GF-D8 (cell line): ENCODE measurements around the gene NR5A1.

Experiments used
- DNase-seq: peaks from one replicate; lab custom pipeline; 2025; lab: John Stamatoyannopoulos, UW

Gene NR5A1

DNA sequence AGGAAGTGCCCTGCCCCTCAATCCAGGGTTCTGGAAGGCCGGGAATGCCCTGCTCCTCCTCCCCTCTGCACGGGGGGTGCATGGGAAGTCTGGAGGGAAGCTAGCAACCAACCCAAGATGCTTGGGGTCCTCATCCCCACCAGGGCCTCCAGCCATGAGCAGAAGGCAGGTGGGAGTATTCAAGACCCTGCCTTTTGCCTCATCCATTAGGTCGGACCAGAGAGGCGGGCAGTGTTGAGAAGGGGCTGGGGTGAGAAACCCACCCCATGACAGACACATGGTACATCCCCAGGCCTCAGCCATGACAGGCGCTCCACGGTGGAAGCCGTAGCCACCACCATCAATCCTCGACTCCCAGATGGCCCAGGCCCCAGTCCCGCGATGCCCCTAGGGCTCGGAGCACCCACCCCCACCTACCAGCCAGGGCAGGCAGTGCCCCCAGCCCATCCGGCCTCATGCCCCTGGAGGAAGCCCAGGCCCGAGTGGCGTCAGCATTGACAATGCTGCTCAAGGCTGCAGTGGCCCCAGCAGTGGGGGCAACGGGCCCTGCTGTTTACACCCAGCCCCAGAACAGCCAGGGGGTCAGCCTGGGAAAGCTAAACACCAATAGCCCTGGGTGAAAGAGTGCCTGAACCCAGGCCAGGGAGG is 8.6 kb downstream of the NR5A1 start:
- DNase-seq = no peak

DNA sequence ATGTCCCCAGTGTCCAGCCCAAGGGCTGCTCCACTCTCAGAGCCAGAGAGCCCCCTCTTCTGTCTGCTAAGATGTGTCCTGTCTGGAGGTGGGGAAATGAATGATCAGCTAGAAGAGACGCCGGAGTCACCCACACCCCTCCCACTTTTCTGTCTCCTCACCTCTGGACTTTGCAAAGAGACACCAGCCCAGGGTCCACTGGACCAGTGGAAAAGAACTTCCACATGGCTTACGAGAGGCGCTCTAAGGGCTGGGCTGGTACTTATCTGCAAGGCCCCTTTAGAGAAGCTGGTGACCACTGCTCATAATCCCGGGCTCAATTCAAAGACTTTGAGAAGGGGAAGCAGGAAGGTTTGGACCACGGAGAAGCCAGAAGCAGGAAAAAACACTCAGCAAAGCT is 9.2 kb downstream of the NR5A1 start:
- DNase-seq = no peak

DNA sequence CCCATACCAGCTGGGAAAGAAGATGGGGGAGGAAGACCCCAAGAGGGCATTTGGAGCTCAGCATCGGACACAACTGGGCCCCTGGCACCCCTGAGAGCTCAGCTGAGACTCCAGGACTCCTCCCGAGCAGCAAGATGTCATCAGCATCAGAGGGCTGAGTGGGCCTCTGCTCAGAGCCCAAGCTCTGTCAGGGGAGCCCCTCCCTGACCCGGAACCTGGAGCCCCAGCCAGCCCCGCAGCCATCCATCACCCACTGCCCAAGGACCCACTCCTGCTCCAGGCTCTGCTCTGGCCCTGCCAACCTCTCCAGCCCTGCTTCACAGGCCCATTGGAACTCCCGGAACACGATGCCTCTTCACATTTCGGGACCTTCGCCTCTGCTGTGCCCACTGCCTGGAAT is 9.8 kb downstream of the NR5A1 start:
- DNase-seq = no peak

DNA sequence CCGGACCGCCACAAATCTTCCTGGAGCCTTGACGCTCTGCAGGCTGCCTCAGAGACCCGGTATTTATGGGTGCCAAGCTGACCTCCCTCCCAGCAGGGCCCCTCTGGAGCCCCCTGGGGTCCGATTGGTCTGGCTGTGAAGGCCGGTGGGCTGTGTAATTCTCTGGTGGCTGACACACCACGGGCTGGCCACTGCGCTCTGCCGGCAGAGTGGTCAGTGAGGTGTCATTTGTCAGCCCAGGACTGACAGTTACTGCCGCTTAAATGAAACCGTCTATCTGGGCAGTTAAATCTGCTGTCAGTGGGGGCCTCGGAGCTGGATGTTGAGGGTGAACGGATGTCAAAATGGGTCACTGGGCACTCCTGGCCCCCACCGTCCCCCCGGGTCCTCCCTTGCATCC is 10.7 kb downstream of the NR5A1 start:
- DNase-seq = no peak

DNA sequence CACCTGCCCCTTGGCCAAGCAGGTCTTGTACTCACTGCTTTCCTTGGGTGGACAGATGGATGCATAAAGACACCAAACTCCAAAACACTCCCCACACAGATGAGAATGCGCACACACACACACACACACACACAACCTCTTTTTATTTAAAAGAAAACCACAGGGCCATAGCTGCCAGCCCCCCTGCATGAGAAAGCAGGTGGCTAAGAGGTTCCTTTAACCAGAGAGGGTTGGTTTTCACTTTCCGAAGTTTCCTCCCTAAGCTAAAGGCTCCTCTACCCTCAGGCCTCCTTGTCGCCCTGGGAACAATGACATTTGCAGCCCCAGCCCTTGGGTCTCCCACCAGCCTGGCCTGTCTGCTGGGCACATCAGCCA is 11.1 kb downstream of the NR5A1 start:
- no peak for DNase-seq

DNA sequence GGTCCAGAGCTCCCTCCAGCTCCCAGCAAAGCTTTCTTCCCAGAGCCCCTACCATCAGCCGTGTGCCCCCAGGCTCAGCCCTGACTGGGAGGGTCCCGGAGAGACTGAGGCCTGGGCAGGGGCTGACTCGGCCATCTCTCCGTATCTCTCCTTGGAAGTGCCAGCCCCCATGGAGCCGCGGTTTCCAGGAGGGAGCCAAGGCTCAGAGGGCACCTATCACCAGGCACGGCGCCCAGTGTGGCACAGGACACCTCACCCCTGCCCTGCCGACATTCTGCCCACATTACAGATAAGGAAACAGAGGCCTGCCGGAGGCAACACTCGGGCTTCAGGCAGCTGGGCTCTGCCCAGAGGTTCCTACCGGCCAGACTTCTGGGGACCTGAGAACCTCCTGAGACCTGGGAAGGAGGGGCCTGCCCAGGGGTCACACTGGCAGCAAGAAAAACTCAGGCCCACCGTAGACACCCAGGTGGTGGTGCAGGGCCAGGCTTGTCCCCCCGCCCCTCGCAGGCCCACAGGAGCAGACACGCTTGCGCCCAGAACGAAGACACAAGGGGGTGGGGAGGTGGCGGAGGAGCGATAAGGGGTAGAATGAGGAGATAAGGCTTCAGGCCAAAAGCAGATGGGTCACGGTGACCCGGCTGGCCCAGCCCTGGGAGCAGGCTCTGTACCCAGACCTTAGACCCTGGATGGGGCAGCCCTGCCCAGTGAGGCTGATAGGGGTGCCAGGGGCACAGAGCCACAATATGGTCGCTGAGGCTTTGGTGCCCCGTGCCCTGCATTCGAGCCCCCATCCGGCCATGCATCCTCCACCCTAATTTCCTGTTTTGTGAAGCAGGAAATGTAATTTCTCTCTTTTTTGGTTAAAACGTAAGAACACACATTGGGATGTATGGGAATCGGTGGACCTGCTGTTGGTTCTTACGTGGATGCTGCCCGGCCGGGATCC is 11.8 kb downstream of the NR5A1 start:
- DNase-seq = no peak

DNA sequence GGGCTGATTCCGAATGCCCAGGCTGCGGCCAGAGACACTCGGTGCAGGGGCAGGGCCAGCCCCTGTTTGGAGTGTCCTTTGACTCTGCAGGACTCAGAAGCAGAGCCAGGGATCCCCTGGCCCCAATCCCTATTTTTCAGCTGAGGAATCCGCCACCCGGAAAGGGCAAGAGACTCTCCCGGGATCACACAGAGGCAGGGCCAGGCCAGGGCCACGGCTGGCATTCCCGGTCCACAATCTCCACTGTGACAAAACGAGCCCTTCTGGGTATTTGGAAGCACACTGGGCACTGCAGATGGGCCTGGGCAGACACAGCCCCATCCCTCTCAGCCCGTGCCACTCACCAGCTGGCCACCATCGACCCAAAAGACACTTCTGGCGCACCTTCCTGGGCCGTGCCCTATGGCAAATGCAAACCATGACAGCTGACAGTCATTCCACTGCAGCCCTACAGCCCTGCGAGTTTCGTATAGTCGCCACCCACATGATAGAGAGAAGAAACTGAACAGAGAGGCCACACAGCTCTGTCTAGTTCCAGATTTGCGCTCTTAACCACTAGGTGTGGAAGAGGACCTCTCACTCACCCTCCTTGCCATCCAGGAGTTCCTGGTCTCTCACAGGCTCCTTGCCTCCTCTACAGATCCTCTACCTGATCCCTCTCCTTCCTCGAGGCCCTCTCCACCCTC is 13.3 kb downstream of the NR5A1 start:
- DNase-seq = no peak

DNA sequence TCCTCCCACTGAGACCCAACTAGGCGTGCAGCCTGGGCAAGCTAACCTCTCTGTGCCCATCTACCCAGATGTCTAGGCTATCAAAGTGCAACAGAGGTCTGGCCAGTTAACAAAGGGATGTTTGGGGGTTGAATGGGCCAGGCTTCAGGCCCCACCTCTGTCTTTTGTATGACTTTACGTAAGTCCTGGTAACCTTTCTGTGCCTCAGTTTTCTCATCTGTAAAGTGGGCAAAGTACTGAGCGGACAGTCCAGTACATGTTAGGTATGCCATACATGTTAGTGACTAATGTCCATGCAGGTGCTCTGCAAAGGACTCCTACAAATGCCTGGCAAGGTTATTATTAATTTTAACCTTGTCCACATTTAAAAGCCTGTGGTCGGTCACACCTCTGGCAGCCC is 14.0 kb downstream of the NR5A1 start:
- no peak for DNase-seq

DNA sequence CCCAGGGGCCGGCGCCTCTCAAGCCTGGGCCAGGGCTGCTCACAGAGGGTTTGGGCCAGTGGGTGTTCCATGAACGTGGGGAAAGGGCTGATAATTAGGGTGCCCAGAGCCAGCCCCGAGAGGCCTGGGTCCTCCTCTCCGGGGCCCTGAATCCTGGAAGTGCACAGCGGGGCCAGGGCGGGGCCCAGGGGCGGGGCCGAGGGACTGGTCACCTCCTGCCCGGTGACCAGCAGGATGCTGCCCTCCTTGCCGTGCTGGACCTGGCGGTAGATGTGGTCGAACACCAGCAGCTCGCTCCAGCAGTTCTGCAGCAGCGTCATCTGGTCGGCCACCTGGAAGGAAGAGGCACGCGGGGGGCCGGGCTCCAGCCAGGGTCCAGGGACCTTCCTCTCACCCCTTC is 14.4 kb downstream of the NR5A1 start:
- no peak for DNase-seq

DNA sequence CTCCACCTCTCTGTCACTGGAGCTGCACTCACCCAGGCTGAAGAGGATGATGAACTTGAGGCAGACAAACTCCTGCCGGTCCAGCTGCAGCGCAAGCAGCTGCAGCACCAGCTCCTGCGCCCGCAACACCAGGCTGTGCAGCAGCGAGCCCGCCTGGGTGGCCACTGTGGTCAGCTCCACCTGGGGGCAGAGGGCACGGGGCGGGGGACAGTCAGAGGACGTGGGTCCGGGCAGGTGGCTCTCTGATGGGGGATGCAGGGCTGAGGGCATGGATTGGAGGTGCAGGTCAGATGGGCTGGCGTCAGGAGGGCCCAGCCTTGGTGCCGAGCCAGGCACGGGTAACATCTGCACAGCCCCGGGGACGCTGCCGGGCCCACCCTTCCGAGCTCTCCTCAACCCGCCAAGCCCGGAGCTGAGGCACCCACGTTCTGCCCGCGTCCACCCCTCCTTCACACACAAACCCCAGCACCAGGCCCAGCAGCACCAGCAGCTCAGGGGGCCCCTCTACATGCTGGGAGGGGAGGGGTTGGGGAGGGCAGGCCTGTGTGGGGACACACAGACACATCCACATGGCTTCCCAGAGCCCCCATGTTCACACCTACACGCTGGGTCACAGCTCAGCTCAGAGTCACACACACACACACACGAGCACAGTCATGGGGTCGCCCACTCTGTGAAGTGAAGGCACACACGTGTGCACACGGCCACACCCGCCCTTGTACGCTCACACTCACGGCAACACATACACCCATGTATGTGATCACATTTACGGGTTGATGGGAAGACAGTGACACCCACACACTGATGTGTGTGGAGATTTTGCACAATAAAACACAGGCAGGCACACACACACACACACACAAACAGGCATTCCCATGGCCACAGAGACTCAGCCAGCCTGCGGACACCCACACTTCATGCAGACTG is 15.9 kb downstream of the NR5A1 start:
- DNase-seq = no peak

DNA sequence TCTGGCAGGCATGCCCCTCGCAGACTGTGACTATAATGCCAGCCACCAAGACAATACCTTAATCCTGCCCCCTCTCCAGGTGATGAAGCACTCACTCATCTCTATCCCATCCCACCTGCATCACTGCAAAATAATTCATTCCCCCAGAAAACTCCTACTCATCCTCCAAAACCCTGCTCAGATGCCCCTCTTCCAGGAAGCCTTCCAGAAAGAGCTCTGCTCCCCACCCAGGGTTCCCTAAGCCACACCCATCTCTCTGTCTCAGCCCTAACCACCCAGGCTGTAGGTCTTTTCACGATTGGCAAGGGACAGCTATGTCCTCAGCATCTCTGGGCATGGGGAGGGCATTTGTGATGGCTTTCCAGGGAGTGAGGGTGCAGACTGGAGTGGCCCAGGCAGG is 17.2 kb downstream of the NR5A1 start:
- DNase-seq = no peak

DNA sequence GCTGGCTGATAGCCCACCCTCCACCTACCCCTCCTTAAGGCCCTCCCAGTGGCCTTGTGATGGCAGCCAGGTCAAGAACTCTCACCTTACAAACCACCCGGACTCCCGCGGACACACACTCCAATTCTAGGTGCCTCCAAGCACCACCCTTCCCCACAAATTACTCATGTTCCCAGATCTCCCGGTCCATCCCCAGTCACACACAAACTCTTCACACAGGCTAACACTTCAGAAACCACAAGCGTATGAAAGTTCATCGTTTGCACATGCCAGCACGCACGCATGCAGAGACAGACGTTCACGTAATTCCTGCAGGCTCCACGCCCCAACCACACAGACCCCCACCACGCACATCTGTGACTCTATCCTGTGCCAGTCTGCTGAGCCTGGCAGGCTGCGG is 18.0 kb downstream of the NR5A1 start:
- no peak for DNase-seq

DNA sequence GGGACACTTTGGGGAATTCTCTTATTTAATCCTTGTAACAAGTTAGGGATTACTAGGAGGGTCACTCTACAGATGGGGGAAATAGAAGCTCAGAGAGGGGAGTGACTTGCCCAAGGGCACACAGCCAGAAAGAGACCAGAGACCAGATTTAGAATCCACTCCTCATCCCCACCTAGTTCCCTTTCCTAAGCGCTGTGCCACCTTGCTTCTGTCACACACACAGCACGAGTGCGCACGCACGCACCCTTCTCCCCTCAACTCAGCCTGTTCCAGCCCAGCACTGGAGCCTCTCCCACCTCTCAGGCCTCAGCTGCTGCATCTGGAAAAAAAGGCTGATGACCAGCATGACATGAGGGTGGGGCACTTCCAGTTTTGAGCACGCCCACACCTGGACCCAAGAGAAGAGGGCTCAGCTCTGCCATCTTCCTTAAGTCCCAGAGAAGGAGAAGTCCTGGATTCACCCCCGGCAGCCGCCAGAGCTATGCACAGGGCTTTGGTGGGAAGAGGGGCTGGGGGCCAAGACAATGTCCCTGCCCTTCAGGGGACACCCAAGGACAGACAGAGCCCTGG is 18.5 kb downstream of the NR5A1 start:
- DNase-seq = no peak

DNA sequence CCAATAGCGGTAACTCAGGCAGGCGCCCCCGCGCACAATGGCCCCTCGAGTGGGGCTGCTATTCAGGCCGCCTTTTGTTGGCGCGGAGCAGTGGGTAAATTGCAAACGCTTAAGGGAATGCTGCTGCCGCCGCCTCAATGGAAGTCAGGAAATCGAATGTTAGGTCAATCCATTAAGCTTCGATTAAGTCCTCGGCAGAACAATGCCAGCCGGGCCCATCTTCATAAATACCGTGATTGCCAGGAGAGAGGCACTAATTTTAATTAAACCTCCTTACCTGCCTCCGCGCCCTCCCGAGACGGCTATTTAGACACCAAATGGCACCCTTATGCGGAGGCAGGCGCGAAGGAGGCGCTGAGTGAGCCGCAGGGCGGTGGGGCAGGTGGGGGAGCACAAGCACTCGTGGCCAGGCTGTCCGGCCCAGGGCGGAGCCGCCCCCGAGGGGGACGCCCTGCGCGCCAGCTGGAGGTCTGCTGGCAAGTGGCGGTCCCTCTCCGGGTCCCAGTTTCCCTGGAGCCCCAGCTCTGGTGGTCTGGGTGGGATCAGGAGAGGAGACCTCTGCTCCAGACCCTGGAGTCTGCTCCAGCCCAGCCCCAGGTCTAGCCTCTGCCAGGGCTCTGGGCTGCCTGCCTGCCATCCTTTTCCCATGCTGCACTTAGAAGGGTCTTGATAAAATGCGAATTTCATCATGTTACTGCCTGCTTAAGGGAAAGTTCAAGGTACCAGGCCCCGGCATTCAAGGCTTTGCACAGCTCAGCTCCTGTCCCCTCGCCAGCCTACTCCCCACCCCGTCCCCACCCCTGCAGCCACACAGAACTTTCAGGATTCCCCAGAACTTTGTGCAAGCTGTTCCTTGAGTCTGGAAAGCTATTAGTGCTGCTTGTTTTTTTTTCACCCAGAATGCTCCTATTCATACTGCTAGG is 19.7 kb downstream of the NR5A1 start:
- DNase-seq = no peak

DNA sequence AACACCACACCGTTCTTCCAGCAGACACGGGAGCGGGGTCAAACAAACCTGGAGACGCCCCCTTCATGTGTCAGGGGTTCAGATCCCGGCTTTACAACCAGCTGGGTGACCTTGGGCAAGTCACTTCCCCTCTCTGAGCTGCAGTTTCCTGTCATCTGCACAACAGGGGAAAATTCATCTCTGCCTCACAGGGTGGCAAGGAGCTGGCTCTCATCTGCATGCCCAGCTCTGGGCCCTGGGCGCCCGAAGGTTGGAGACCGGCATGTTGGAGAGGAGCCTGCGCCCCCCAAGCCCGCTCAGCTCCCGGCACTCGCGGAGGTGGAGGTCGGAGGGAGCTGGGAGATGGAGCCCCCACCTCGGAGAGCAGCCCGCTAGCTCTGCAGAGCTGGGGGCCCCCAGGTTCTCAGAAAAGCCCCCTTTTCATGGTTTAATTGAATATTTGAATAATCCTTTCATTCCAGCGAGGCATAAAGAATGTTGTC is 20.4 kb downstream of the NR5A1 start:
- DNase-seq = no peak

DNA sequence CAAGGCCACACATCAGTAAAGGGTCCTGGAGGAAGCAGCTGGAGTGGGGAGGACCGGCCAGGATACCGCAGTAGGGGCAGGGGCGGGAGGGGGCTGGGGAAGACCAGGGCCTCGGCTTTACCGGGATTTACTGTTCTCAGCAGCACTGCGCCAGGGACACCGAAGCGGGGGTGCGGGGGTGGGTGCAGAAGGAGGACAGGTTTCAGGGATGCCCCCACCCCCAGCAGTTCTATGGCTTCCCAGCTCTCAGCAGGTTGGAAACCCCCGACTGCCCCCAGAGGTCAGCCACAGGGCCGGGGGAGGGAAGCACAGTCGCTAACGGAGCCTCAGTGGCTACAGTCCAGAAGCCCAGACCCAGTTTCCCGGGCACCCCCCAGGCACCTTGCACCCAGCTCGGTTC is 21.3 kb downstream of the NR5A1 start:
- DNase-seq = no peak

DNA sequence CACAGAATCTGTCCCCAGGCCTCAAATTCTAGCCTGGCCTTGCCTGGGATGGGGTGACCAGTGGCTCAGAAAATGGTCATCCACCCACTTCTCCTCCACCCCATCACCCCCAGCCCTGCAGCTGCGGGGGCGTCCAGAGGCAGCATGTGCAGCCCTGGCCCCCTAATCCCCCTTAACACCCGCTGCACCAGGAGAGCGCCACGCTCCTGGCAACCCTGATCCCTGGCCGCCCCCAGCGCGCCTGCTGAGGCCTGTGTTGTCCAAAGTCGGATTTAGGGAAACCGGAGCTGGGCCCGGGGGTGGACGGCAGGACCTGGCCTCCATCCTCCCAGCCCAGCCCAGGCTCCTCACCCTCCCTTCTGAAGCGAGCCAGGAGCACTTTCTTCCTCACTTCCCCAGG is 22.0 kb downstream of the NR5A1 start:
- no peak for DNase-seq

DNA sequence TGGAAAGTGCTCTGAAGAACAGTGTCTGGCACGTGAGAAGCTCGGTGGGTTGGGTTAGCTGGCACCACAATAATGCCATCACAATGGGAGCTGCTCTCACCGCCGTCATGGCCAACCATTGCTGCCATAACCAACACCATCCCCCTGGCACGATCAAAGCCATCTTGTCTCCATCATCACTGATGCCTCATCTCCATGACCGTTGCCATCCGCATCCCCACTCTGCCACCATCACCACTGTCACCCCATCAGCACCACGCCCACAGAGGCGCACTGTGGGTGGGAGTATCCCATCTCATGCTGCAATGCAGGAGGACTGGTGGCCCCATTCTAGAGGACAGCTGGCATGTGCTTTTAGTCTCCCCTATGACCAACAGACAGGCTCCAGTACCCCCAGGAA is 23.7 kb downstream of the NR5A1 start:
- no peak for DNase-seq

DNA sequence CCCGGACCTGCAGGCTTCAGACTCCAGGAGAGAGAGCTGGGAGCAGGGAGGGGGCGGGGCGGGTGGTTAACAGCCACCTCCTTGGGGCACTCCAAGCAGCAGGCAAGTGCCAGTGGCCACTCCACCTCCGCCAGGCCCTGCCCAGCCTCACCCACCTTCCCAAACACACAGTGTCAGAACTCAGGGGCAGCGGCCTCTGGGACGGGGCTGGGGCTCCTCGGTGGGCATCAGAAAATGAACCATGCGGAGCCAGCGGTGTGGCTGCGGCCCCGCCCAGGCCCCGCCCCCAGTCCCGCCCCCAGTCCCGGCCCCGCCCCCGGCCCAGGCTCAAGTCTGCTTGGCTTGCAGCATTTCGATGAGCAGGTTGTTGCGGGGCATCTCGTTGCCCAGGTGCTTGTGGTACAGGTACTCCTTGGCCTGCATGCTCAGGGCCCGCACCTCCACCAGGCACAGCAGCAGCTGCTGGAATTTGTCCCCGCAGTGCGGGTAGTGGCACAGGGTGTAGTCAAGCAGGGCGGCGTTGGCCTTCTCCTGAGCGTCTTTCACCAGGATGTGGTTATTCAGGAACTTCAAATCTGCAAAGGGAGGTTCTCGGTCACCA is 24.7 kb downstream of the NR5A1 start:
- DNase-seq = no peak

DNA sequence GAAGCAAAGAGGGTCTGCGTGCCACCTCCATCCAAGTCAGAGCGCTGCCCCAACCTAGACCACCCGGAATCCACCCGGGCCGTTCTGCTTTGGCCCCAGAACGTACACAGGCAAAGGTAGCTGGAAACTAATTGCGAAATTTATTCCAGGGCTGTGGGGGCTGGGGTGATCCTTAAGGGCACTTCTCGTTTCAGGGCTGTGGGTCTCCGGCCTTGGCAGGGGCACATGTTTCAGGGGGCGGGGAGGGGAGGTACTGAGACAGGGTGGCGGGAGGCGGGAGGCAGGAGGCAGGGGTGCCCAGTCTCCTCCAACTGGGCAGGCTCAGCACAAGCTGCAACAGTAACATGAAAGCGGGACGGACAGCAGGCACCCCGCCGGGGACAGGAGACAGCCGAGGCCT is 26.1 kb downstream of the NR5A1 start:
- DNase-seq = no peak
